A549 (cell line): ENCODE results near the gene ARFGEF3.

Experiments
- FOSB ChIP-seq: fragments of 250-450 bp; sonication (Bioruptor Pico); IDR thresholded peaks from 2 replicates; pipeline ENCODE4 v1.5.0; 2020; ENCODE audit warnings: mild to moderate bottlenecking, moderate library complexity
- POLR2A ChIP-seq: IDR thresholded peaks from 2 replicates; pipeline ENCODE4 v1.6.1; 2012; ENCODE audit warnings: mild to moderate bottlenecking, low read length

DNA sequence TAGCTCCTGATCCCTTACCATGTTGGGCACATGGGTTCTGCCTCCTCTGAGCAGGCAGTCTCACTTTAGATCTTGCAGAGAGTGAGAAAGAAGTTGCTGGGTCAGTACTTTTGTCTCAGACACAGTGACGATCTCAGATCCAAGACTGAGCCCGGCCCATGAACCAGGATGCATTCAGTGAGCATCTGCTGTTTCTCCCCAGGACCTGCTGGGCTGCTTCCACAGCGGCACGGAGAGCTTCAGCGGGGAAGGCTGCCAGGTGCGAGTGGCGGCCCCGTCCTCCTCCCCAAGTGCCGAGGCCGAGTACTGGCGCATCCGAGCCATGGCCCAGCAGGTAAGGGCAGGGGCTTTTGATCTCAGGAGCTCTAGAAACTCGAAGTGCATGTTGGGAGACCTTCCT is 162.1 kb downstream of the ARFGEF3 start:
- no peak for TF ChIP-seq FOSB (CRISPR knock-in tag)
- TF ChIP-seq POLR2A, result no peak
